Measurements from ENCODE around the gene ANKRD6. TPM values are rescaled to one million over a fixed set of nuclear protein-coding genes. Genes with fewer than 3 reads are reported as not detected.
"Not testable (repeated sequence)": the region's sequence is repeated elsewhere in the genome, so short reads cannot be mapped to it uniquely, and the experiment has no call there.

ANKRD6 gene
- total RNA-seq, 1 donor from 2014 or later = 13.5 TPM

DNA sequence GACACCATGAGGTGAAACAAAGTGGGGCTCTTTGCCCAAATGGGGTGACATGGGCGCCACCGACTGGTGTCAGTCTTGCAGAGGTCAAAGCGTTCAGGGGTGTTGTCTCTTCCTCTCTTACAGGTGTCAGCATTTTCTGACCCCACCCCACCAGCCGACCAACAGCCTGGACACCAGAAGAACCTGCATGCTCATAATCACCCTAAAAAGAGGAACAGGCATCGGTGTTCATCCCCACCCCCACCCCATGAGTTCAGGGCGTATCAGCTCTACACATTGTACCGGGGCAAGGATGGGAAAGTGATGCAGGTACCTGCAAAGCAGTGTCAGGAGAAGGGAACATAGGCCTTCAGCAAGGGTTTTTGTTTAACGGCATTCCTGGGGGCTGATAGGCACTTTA lies 190.8 kb downstream of the ANKRD6 start:
- Mint-ChIP-seq H3K36me3 (ENCODE audit: low read depth, unreplicated experiment) (peaks cover 11% of the 10 kb centered on the region), H3K27me3 (ENCODE audit: low read depth, unreplicated experiment) (no peaks in the 10 kb centered on the region), H3K4me1 (ENCODE audit: low read depth, unreplicated experiment) (no peaks in the 10 kb centered on the region), H3K9me3 (ENCODE audit: unreplicated experiment) (no peaks in the 10 kb centered on the region), H3K27ac (ENCODE audit: unreplicated experiment) (no peak overlapping the region), H3K4me3 (ENCODE audit: unreplicated experiment) (no peak overlapping the region)
- no peak overlapping the region for H3K4me2 ChIP-seq (ENCODE audit: low read length)
- no peak overlapping the region for H3K9ac ChIP-seq (ENCODE audit: low read length)
- no peak overlapping the region for H2AFZ ChIP-seq (ENCODE audit: low read depth, low read length)
- H3K9me3 ChIP-seq (ENCODE audit: insufficient read depth, low read depth, low read length) = no peaks in the 10 kb centered on the region
- TF ChIP-seq EZH2 (IDR thresholded peaks at IDR 0.05; ENCODE audit: insufficient read depth, low read length) (no peak), CTCF (IDR thresholded peaks at IDR 0.05; ENCODE audit: insufficient read depth, low read depth, low read length) (no peak)
- H4K20me1 ChIP-seq (ENCODE audit: insufficient read depth, low read length) = no peaks in the 10 kb centered on the region
- H3K27ac ChIP-seq (ENCODE audit: low read depth, low read length) = no peak overlapping the region
- no peak for FAIRE-seq
- no peaks in the 10 kb centered on the region for H3K4me1 ChIP-seq (ENCODE audit: insufficient read depth, low read length)
- H3K4me3 ChIP-seq (ENCODE audit: insufficient read depth, low read depth, low read length) = no peak overlapping the region
- no peaks in the 10 kb centered on the region for H3K27me3 ChIP-seq (ENCODE audit: insufficient read depth, low read length)
- no peaks in the 10 kb centered on the region for H3K36me3 ChIP-seq (ENCODE audit: insufficient read depth, low read length)
- H3K79me2 ChIP-seq (ENCODE audit: insufficient read depth, low read length) = no peaks in the 10 kb centered on the region
- DNase-seq (ENCODE audit: low read depth) = no peak

GRCh38 chr6:89630488-89630887 lies 197.5 kb downstream of the ANKRD6 start:
- no peaks in the 10 kb centered on the region for H3K36me3 ChIP-seq (ENCODE audit: insufficient read depth, low read length)
- H3K4me2 ChIP-seq (ENCODE audit: low read length) = no peak overlapping the region
- TF ChIP-seq CTCF (IDR thresholded peaks at IDR 0.05; ENCODE audit: insufficient read depth, low read depth, low read length) (no peak), EZH2 (IDR thresholded peaks at IDR 0.05; ENCODE audit: insufficient read depth, low read length) (no peak)
- H4K20me1 ChIP-seq (ENCODE audit: insufficient read depth, low read length) = no peaks in the 10 kb centered on the region
- H3K27me3 ChIP-seq (ENCODE audit: insufficient read depth, low read length) = no peaks in the 10 kb centered on the region
- H3K79me2 ChIP-seq (ENCODE audit: insufficient read depth, low read length) = no peaks in the 10 kb centered on the region
- H2AFZ ChIP-seq (ENCODE audit: low read depth, low read length) = no peak overlapping the region
- Mint-ChIP-seq H3K9me3 (ENCODE audit: unreplicated experiment) (no peaks in the 10 kb centered on the region), H3K4me3 (ENCODE audit: unreplicated experiment) (no peak overlapping the region), H3K27me3 (ENCODE audit: low read depth, unreplicated experiment) (no peaks in the 10 kb centered on the region), H3K4me1 (ENCODE audit: low read depth, unreplicated experiment) (no peaks in the 10 kb centered on the region), H3K27ac (ENCODE audit: unreplicated experiment) (no peak overlapping the region), H3K36me3 (ENCODE audit: low read depth, unreplicated experiment) (peaks cover 7% of the 10 kb centered on the region)
- no peak overlapping the region for H3K4me3 ChIP-seq (ENCODE audit: insufficient read depth, low read depth, low read length)
- H3K27ac ChIP-seq (ENCODE audit: low read depth, low read length) = no peak overlapping the region
- H3K4me1 ChIP-seq (ENCODE audit: insufficient read depth, low read length) = no peaks in the 10 kb centered on the region
- no peak overlapping the region for H3K9ac ChIP-seq (ENCODE audit: low read length)
- FAIRE-seq (no peak), DNase-seq (ENCODE audit: low read depth) (no peak)
- H3K9me3 ChIP-seq (ENCODE audit: insufficient read depth, low read depth, low read length) = no peaks in the 10 kb centered on the region

GRCh38 chr6:89636412-89636811 lies 203.5 kb downstream of the ANKRD6 start:
- H3K9me3 ChIP-seq (ENCODE audit: insufficient read depth, low read depth, low read length); H3K4me3 Mint-ChIP-seq (ENCODE audit: unreplicated experiment); FAIRE-seq: not testable (repeated sequence)

More at GRCh38 chr6:89636412-89636811, 203.5 kb downstream of the ANKRD6 start:
- not testable (repeated sequence) for H3K9ac ChIP-seq (ENCODE audit: low read length); H3K4me2 ChIP-seq (ENCODE audit: low read length); H3K27ac ChIP-seq (ENCODE audit: low read depth, low read length); H2AFZ ChIP-seq (ENCODE audit: low read depth, low read length); H4K20me1 ChIP-seq (ENCODE audit: insufficient read depth, low read length); H3K36me3 ChIP-seq (ENCODE audit: insufficient read depth, low read length); H3K4me3 ChIP-seq (ENCODE audit: insufficient read depth, low read depth, low read length); H3K9me3 Mint-ChIP-seq (ENCODE audit: unreplicated experiment); H3K36me3 Mint-ChIP-seq (ENCODE audit: low read depth, unreplicated experiment); H3K27ac Mint-ChIP-seq (ENCODE audit: unreplicated experiment); H3K27me3 Mint-ChIP-seq (ENCODE audit: low read depth, unreplicated experiment); H3K27me3 ChIP-seq (ENCODE audit: insufficient read depth, low read length); DNase-seq (ENCODE audit: low read depth)
- peaks cover 16% of the 10 kb centered on the region for H3K4me1 ChIP-seq (ENCODE audit: insufficient read depth, low read length)
- peaks cover 26% of the 10 kb centered on the region for H3K79me2 ChIP-seq (ENCODE audit: insufficient read depth, low read length)
- H3K4me1 Mint-ChIP-seq (ENCODE audit: low read depth, unreplicated experiment) = peaks cover 13% of the 10 kb centered on the region

All from astrocyte (in vitro differentiated cells and primary cell).